ENCODE measurements around the gene OXCT2.
A peak's percentile ranks its signal among the peaks of the same experiment; 100 is the strongest.
"Not testable (repeated sequence)": the region's sequence is repeated elsewhere in the genome, so short reads cannot be mapped to it uniquely, and the experiment has no call there.

OXCT2 gene

GRCh38 chr1:39776400-39776713, 5.2 kb upstream of the OXCT2 start:
- no peak overlapping the region; the same call in 1 of the 2 replicates for H3K4me3 ChIP-seq (ENCODE audit: low read depth, low read length)
- peak; percentile 86 for DNase-seq (ENCODE audit: low read depth)
- TF ChIP-seq CTCF (IDR thresholded peaks at IDR 0.05; ENCODE audit: insufficient read depth, low read depth, low read length, missing control alignments) = no peak

GRCh38 chr1:39775676-39776399, 4.7 kb upstream of the OXCT2 start:
- DNase-seq (ENCODE audit: low read depth); H3K4me3 ChIP-seq (ENCODE audit: low read depth, low read length): not testable (repeated sequence)

GRCh38 chr1:39775141-39775540, 4.0 kb upstream of the OXCT2 start:
- H3K4me3 ChIP-seq (ENCODE audit: low read depth, low read length); DNase-seq (ENCODE audit: low read depth): not testable (repeated sequence)

GRCh38 chr1:39773369-39773979, 2.3 kb upstream of the OXCT2 start:
- DNase-seq (ENCODE audit: low read depth); H3K4me3 ChIP-seq (ENCODE audit: low read depth, low read length): not testable (repeated sequence)

- not testable (repeated sequence) for DNase-seq (ENCODE audit: low read depth)
- peak overlapping the region; percentile 44 for H3K4me3 ChIP-seq (ENCODE audit: low read depth, low read length)
Measured at GRCh38 chr1:39770100-39771021, 787 bp downstream of the OXCT2 start.

- not testable (repeated sequence) for H3K4me3 ChIP-seq (ENCODE audit: low read depth, low read length); DNase-seq (ENCODE audit: low read depth)
Measured at GRCh38 chr1:39769502-39769901, 1.6 kb downstream of the OXCT2 start.

- DNase-seq (ENCODE audit: low read depth); H3K4me3 ChIP-seq (ENCODE audit: low read depth, low read length): not testable (repeated sequence)
Measured at GRCh38 chr1:39766466-39766865, 4.7 kb downstream of the OXCT2 start.

- DNase-seq (ENCODE audit: low read depth); H3K4me3 ChIP-seq (ENCODE audit: low read depth, low read length): not testable (repeated sequence)
Measured at GRCh38 chr1:39764512-39764911, 6.6 kb downstream of the OXCT2 start.

- not testable (repeated sequence) for DNase-seq (ENCODE audit: low read depth); H3K4me3 ChIP-seq (ENCODE audit: low read depth, low read length)
Measured at GRCh38 chr1:39763619-39764374, 7.4 kb downstream of the OXCT2 start.

GRCh38 chr1:39762550-39763540, 8.3 kb downstream of the OXCT2 start:
- no peak for TF ChIP-seq CTCF (IDR thresholded peaks at IDR 0.05; ENCODE audit: insufficient read depth, low read depth, low read length, missing control alignments)
- DNase-seq (ENCODE audit: low read depth) = no peak

More at GRCh38 chr1:39762550-39763540, 8.3 kb downstream of the OXCT2 start:
- H3K4me3 ChIP-seq (ENCODE audit: low read depth, low read length) = no peak overlapping the region
